ENCODE results near the gene LRRC4.

Gene LRRC4

GRCh38 chr7:128040205-128040604, 9.0 kb upstream of the LRRC4 start:
- Histone ChIP-seq H3K36me3 (ENCODE audit: control insufficient read depth in 1 of 2, insufficient read depth in 2 of 2, low read length in 2 of 2) (no peaks in the 10 kb centered on the region), H3K27me3 (ENCODE audit: low read depth, low read length) (no peaks in the 10 kb centered on the region), H3K27ac (ENCODE audit: low read length) (no peak overlapping the region), H3K4me1 (ENCODE audit: control insufficient read depth in 1 of 2, insufficient read depth in 2 of 2, low read length in 2 of 2) (peaks cover 0 to 7% of the 10 kb centered on the region in 2 donors), H3K4me3 (ENCODE audit: low read depth in 1 of 2, low read length in 2 of 2) (no peak overlapping the region), H3K9me3 (ENCODE audit: control insufficient read depth in 1 of 2, low read length in 2 of 2) (no peaks in the 10 kb centered on the region)

DNA sequence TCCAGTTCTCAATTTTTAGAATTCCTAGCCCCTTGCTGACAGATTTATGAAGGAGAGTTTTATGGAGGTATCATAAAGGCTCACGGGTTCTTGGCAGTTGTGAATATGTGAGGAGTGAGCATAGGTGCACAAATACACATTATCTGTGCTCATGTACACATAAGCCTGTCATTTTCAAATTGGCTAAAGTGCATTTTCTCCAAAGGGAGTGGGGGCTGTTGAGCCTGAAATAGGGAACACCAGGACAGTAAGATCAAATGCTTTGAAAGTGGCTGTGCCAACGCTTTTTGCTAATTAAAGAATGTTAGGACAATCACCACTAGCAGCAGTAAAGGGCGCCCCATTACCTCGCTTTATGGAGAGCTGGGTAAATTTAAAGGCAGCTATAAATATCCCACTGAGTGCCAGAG, 8.3 kb upstream of the LRRC4 start:
- Histone ChIP-seq H3K27me3 (ENCODE audit: low read depth, low read length) (no peaks in the 10 kb centered on the region), H3K27ac (ENCODE audit: low read length) (no peak overlapping the region), H3K4me3 (ENCODE audit: low read depth in 1 of 2, low read length in 2 of 2) (no peak overlapping the region), H3K9me3 (ENCODE audit: control insufficient read depth in 1 of 2, low read length in 2 of 2) (no peaks in the 10 kb centered on the region), H3K4me1 (ENCODE audit: control insufficient read depth in 1 of 2, insufficient read depth in 2 of 2, low read length in 2 of 2) (peaks cover 3 to 7% of the 10 kb centered on the region in 2 donors), H3K36me3 (ENCODE audit: control insufficient read depth in 1 of 2, insufficient read depth in 2 of 2, low read length in 2 of 2) (no peaks in the 10 kb centered on the region)

DNA sequence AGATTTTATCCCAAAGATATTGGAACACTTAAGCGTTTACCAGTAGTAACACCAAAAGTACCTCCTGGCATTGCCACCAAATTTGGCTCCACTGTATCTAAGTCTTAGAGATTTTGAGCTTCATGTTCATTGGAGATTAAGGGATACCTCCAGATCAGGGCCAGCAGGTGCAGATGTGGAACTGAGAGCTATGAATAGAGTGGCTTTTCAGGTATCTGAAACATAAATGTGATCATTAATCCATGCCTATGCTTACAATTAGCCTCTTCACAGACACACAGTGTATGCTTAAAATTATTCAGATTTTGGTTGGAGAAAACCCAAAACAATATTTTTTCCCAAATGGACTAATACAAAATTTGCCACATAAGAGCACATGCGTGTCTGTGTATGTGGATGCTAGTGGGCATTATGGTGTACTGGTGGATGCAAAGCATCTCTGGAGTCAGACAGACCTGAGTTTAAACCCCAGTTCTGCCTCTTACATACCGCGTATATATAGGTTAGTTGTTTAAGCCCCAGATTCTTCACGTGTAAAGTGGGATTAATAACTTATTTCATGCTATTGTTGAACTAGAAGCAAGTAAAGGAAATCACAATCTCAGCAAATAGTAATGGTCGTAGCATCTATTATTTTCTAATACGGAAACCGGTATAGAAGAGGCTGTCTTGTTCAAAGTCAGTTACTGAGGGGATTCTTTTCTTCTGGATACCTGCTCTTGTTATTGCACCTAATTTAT, 6.8 kb upstream of the LRRC4 start:
- Histone ChIP-seq H3K9me3 (ENCODE audit: control insufficient read depth in 1 of 2, low read length in 2 of 2) (no peaks in the 10 kb centered on the region), H3K27ac (ENCODE audit: low read length) (no peak overlapping the region), H3K4me3 (ENCODE audit: low read depth in 1 of 2, low read length in 2 of 2) (no peak overlapping the region), H3K36me3 (ENCODE audit: control insufficient read depth in 1 of 2, insufficient read depth in 2 of 2, low read length in 2 of 2) (no peaks in the 10 kb centered on the region), H3K4me1 (ENCODE audit: control insufficient read depth in 1 of 2, insufficient read depth in 2 of 2, low read length in 2 of 2) (peaks cover 3 to 7% of the 10 kb centered on the region in 2 donors), H3K27me3 (ENCODE audit: low read depth, low read length) (no peaks in the 10 kb centered on the region)

DNA sequence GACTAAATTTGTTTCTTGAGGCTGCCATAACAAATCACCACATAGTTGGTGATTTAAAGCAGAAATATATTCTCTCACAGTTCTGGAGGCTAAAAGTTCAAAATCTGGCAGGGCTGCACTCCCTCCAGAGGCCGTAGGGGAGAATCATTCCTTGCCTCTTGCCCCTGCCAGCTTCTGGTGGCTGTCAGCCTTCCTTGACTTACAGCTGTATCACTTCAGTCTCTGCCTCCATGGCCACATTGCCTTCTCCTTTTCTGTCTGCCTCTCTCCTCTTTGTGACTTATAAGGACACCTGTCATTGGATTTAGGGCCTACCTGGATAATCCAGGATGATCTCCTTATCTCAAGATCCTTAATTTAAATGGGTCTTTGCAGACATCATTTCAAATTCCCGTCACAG, 5.8 kb upstream of the LRRC4 start:
- no peaks in the 10 kb centered on the region for H3K27me3 ChIP-seq (ENCODE audit: low read depth, low read length)

GRCh38 chr7:128036226-128036940, 5.1 kb upstream of the LRRC4 start:
- no peak overlapping the region for H3K4me3 ChIP-seq (ENCODE audit: low read depth in 1 of 2, low read length in 2 of 2)
- H3K27ac ChIP-seq (ENCODE audit: low read length), result no peak overlapping the region
- H3K27me3 ChIP-seq (ENCODE audit: low read depth, low read length), result no peaks in the 10 kb centered on the region
- no peaks in the 10 kb centered on the region for H3K9me3 ChIP-seq (ENCODE audit: control insufficient read depth in 1 of 2, low read length in 2 of 2)
- H3K4me1 ChIP-seq (ENCODE audit: control insufficient read depth in 1 of 2, insufficient read depth in 2 of 2, low read length in 2 of 2), result peaks cover 3 to 7% of the 10 kb centered on the region in 2 donors
- H3K36me3 ChIP-seq (ENCODE audit: control insufficient read depth in 1 of 2, insufficient read depth in 2 of 2, low read length in 2 of 2), result no peaks in the 10 kb centered on the region

More for the DNA sequence above, 5.8 kb upstream of the LRRC4 start:
- Histone ChIP-seq H3K36me3 (ENCODE audit: control insufficient read depth in 1 of 2, insufficient read depth in 2 of 2, low read length in 2 of 2) (no peaks in the 10 kb centered on the region), H3K27ac (ENCODE audit: low read length) (no peak overlapping the region), H3K9me3 (ENCODE audit: control insufficient read depth in 1 of 2, low read length in 2 of 2) (no peaks in the 10 kb centered on the region), H3K4me1 (ENCODE audit: control insufficient read depth in 1 of 2, insufficient read depth in 2 of 2, low read length in 2 of 2) (peaks cover 3 to 12% of the 10 kb centered on the region in 2 donors), H3K4me3 (ENCODE audit: low read depth in 1 of 2, low read length in 2 of 2) (no peak overlapping the region)

DNA sequence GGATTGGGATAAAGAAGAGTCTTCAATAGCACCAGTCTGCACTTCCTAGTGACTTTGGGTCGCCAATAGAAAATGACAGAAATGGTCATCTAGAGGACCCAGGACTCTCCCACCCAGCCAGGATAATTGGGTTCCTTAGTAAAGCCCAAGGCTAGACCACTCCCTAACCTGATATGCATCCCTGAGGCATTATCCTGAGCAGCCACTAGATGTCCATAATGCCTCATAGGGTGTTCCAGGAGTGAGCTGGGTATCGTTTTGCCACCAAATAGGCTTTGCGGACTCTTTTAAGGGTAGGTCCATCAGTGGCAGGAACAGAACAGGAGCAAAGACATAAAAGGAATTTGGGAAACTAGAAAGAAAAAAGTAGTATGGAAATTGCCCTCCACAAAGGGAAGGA, 4.5 kb upstream of the LRRC4 start:
- Histone ChIP-seq H3K36me3 (ENCODE audit: control insufficient read depth in 1 of 2, insufficient read depth in 2 of 2, low read length in 2 of 2) (no peaks in the 10 kb centered on the region), H3K27ac (ENCODE audit: low read length) (no peak overlapping the region), H3K9me3 (ENCODE audit: control insufficient read depth in 1 of 2, low read length in 2 of 2) (no peaks in the 10 kb centered on the region), H3K27me3 (ENCODE audit: low read depth, low read length) (no peaks in the 10 kb centered on the region), H3K4me3 (ENCODE audit: low read depth in 1 of 2, low read length in 2 of 2) (no peak overlapping the region), H3K4me1 (ENCODE audit: control insufficient read depth in 1 of 2, insufficient read depth in 2 of 2, low read length in 2 of 2) (peaks cover 3 to 8% of the 10 kb centered on the region in 2 donors)

DNA sequence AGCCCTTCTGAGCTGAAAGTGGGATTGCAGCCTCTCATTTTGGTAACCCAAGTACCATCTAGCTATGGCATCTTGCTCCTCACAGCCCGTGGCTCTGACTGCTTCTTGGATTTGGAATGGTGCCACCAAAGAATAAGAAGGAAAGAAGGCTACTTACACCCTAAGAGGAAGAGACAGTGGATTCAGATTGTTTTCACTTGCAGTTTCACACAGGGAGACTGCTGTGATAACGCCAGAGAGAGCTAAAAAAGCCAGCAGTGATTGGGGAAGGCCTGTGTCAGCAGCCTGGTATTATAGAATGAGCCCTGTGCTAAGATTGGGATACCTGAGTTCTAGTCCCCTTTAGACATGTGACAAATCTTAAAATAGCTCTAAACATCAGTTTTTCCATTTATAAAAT, 3.6 kb upstream of the LRRC4 start:
- Histone ChIP-seq H3K27me3 (ENCODE audit: low read depth, low read length) (no peaks in the 10 kb centered on the region), H3K4me3 (ENCODE audit: low read depth in 1 of 2, low read length in 2 of 2) (no peak overlapping the region), H3K27ac (ENCODE audit: low read length) (no peak overlapping the region), H3K36me3 (ENCODE audit: control insufficient read depth in 1 of 2, insufficient read depth in 2 of 2, low read length in 2 of 2) (no peaks in the 10 kb centered on the region), H3K9me3 (ENCODE audit: control insufficient read depth in 1 of 2, low read length in 2 of 2) (no peaks in the 10 kb centered on the region), H3K4me1 (ENCODE audit: control insufficient read depth in 1 of 2, insufficient read depth in 2 of 2, low read length in 2 of 2) (peaks cover 3 to 12% of the 10 kb centered on the region in 2 donors)

DNA sequence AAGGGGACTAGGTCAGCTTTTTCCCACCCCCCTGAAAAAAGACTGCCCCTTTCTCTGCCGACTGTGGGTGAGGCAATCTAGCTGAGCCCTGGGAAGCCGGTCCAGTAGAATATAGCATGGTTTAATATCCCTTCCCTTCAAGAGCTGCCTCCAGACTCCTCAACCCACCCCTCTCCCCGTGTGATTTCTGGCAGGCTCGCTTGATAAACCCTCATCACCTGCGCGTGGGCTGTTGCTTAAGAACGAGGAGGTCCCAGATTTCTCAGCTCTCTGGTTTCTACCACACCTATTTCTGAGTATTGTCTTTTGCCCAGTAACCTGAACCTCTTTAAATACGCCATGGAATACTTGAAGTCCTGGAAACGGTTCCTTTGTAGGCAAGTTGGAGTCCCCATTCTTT, 2.0 kb upstream of the LRRC4 start:
- no peak overlapping the region for H3K27ac ChIP-seq (ENCODE audit: low read length)
- peaks cover 3 to 12% of the 10 kb centered on the region in 2 donors for H3K4me1 ChIP-seq (ENCODE audit: control insufficient read depth in 1 of 2, insufficient read depth in 2 of 2, low read length in 2 of 2)
- peak overlapping the region in 1 of 2 donors; percentile 65 for H3K4me3 ChIP-seq (ENCODE audit: low read depth in 1 of 2, low read length in 2 of 2)
- H3K36me3 ChIP-seq (ENCODE audit: control insufficient read depth in 1 of 2, insufficient read depth in 2 of 2, low read length in 2 of 2), result peaks cover 0 to 12% of the 10 kb centered on the region in 2 donors
- no peaks in the 10 kb centered on the region for H3K27me3 ChIP-seq (ENCODE audit: low read depth, low read length)
- H3K9me3 ChIP-seq (ENCODE audit: control insufficient read depth in 1 of 2, low read length in 2 of 2), result no peaks in the 10 kb centered on the region

- Histone ChIP-seq H3K27ac (ENCODE audit: low read length) (no peak overlapping the region), H3K4me3 (ENCODE audit: low read depth in 1 of 2, low read length in 2 of 2) (peak overlapping the region in 1 of 2 donors; percentile 65), H3K4me1 (ENCODE audit: control insufficient read depth in 1 of 2, insufficient read depth in 2 of 2, low read length in 2 of 2) (peaks cover 3 to 12% of the 10 kb centered on the region in 2 donors), H3K27me3 (ENCODE audit: low read depth, low read length) (no peaks in the 10 kb centered on the region), H3K36me3 (ENCODE audit: control insufficient read depth in 1 of 2, insufficient read depth in 2 of 2, low read length in 2 of 2) (peaks cover 0 to 12% of the 10 kb centered on the region in 2 donors), H3K9me3 (ENCODE audit: control insufficient read depth in 1 of 2, low read length in 2 of 2) (no peaks in the 10 kb centered on the region)
These were observed 1.5 kb upstream of the LRRC4 start for GRCh38 chr7:128032605-128033235.

- peaks cover 3 to 12% of the 10 kb centered on the region in 2 donors for H3K4me1 ChIP-seq (ENCODE audit: control insufficient read depth in 1 of 2, insufficient read depth in 2 of 2, low read length in 2 of 2)
- no peaks in the 10 kb centered on the region for H3K27me3 ChIP-seq (ENCODE audit: low read depth, low read length)
- H3K36me3 ChIP-seq (ENCODE audit: control insufficient read depth in 1 of 2, insufficient read depth in 2 of 2, low read length in 2 of 2), result peaks cover 0 to 12% of the 10 kb centered on the region in 2 donors
- H3K9me3 ChIP-seq (ENCODE audit: control insufficient read depth in 1 of 2, low read length in 2 of 2), result no peaks in the 10 kb centered on the region
- peak overlapping the region in 1 of 2 donors; percentile 65 for H3K4me3 ChIP-seq (ENCODE audit: low read depth in 1 of 2, low read length in 2 of 2)
- no peak overlapping the region for H3K27ac ChIP-seq (ENCODE audit: low read length)
These were observed 816 bp upstream of the LRRC4 start for GRCh38 chr7:128031901-128032604.

- H3K27ac ChIP-seq (ENCODE audit: low read length), result no peak overlapping the region
- H3K9me3 ChIP-seq (ENCODE audit: control insufficient read depth in 1 of 2, low read length in 2 of 2), result no peaks in the 10 kb centered on the region
- no peaks in the 10 kb centered on the region for H3K27me3 ChIP-seq (ENCODE audit: low read depth, low read length)
- peaks cover 3 to 12% of the 10 kb centered on the region in 2 donors for H3K4me1 ChIP-seq (ENCODE audit: control insufficient read depth in 1 of 2, insufficient read depth in 2 of 2, low read length in 2 of 2)
- peak overlapping the region in 1 of 2 donors; percentile 65 for H3K4me3 ChIP-seq (ENCODE audit: low read depth in 1 of 2, low read length in 2 of 2)
- peaks cover 0 to 12% of the 10 kb centered on the region in 2 donors for H3K36me3 ChIP-seq (ENCODE audit: control insufficient read depth in 1 of 2, insufficient read depth in 2 of 2, low read length in 2 of 2)
These were observed 979 bp downstream of the LRRC4 start for GRCh38 chr7:128030263-128030653.
